ENCODE measurements around the gene PDSS1. TPM values are rescaled to one million over a fixed set of nuclear protein-coding genes. Genes with fewer than 3 reads are reported as not detected.

The PDSS1 gene
- total and polyA plus RNA-seq, 4 experiments from 2014 or later = 2.5 to 4.5 (median 3.2) TPM

- Histone ChIP-seq H3K27me3 (ENCODE audit: insufficient read depth, low read length) (no peaks in the 10 kb centered on the region), H3K9me3 (ENCODE audit: control insufficient read depth in 1 of 2, low read length in 2 of 2) (no peaks in the 10 kb centered on the region), H3K4me1 (ENCODE audit: insufficient read depth, low read length) (peaks cover 19% of the 10 kb centered on the region), H3K36me3 (ENCODE audit: insufficient read depth, low read length) (no peaks in the 10 kb centered on the region), H3K4me3 (ENCODE audit: low read length in 2 of 2) (no peak overlapping the region), H3K27ac (ENCODE audit: low read depth, low read length) (no peak overlapping the region)
- peaks cover 20 to 26% (median 24%) of the 10 kb centered on the region in 4 donors for H3K4me1 Mint-ChIP-seq
- peaks cover 12 to 21% of the 10 kb centered on the region in 2 donors for H3K36me3 Mint-ChIP-seq
- no peak for DNase-seq
- intact Hi-C loops (cut with micrococcal nuclease) = no loop called here
- no peak overlapping the region for H3K4me3 Mint-ChIP-seq
- ChIA-PET POLR2A (ENCODE audit: partially characterized antibody) (no interaction called here), CTCF (ENCODE audit: partially characterized antibody) (interaction anchor here (1.6 kb wide), 1 partner anchor 9 kb away, joined by 13 read pairs; no protein-coding TSS in a partner anchor)
- H3K27me3 Mint-ChIP-seq = no peaks in the 10 kb centered on the region
- H3K27ac Mint-ChIP-seq = peak overlapping the region in 2 of 7 donors; percentile 27 to 82
- H3K9me3 Mint-ChIP-seq = no peaks in the 10 kb centered on the region
These were observed 37.9 kb downstream of the PDSS1 start for GRCh38 chr10:26735435-26735834.

DNA sequence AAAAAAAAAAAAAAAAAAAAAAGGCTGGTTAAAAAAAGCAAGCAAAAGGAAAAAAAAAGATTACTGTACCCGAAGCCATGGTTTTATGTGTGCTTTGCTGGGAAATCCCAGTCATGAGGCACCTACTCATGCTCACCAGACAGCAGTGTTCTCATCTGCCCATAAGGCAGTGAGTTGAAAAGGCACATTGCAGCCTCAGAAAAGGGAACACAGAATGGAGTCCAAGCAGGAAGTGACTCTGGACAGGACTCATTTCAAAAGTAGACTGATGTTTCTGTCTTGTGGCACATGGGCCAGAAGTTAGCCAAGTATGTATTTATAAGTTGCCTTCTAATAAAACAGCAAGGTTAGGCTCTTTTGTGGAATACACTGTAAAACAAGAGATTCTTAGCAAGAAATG, 40.2 kb downstream of the PDSS1 start:
- Histone ChIP-seq H3K27me3 (ENCODE audit: insufficient read depth, low read length) (no peaks in the 10 kb centered on the region), H3K36me3 (ENCODE audit: insufficient read depth, low read length) (peaks cover 3% of the 10 kb centered on the region), H3K27ac (ENCODE audit: low read depth, low read length) (no peak overlapping the region), H3K9me3 (ENCODE audit: control insufficient read depth in 1 of 2, low read length in 2 of 2) (no peaks in the 10 kb centered on the region), H3K4me1 (ENCODE audit: insufficient read depth, low read length) (peaks cover 19% of the 10 kb centered on the region), H3K4me3 (ENCODE audit: low read length in 2 of 2) (no peak overlapping the region)
- POLR2A ChIA-PET (ENCODE audit: partially characterized antibody) = no interaction called here
- intact Hi-C loops (cut with micrococcal nuclease) = no loop called here
- CTCF ChIA-PET (ENCODE audit: partially characterized antibody) = no interaction called here
- H3K9me3 Mint-ChIP-seq = no peaks in the 10 kb centered on the region
- DNase-seq = peak in 2 of 5 donors; percentile 12 to 53
- peak overlapping the region in 1 of 8 donors; percentile 39 for H3K4me3 Mint-ChIP-seq
- H3K36me3 Mint-ChIP-seq = peaks cover 14 to 29% of the 10 kb centered on the region in 2 donors
- H3K27ac Mint-ChIP-seq = peak overlapping the region; percentile 62 to 83 (median 78)
- peaks cover 26 to 36% (median 31%) of the 10 kb centered on the region in 4 donors for H3K4me1 Mint-ChIP-seq
- H3K27me3 Mint-ChIP-seq = no peaks in the 10 kb centered on the region

DNA sequence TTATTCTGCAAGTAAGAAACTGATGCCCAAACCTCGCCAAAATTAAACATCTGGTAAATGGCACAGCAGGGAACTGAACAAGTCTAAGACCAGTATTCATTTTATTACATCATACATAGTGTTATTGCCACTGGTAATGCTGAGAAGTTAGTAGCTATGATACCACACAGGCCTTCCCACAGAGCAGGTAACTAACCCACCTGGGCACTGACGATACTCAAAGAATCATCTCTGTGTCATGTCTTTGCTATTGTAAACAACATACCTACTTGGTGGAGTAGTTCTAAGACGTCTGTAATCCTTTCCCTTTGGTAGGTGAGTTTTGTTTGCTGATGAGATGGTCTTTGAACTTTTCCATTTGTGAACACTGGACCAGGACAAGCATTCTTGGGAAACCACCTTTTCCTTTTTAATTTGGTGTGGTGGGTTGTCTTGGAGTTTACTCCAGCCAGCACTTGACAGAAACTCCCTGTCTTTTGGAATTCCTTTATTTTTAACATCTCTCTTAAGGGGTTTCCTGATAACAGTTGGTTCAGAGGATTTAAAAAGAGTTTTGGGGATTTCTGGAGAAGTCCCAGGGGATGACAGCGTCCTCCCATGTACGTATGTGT, 40.9 kb downstream of the PDSS1 start:
- H3K36me3 ChIP-seq (ENCODE audit: insufficient read depth, low read length) = peaks cover 5% of the 10 kb centered on the region
- peaks cover 26 to 36% (median 31%) of the 10 kb centered on the region in 4 donors for H3K4me1 Mint-ChIP-seq
- H3K4me3 ChIP-seq (ENCODE audit: low read length in 2 of 2) = no peak overlapping the region
- no peaks in the 10 kb centered on the region for H3K27me3 ChIP-seq (ENCODE audit: insufficient read depth, low read length)
- H3K4me1 ChIP-seq (ENCODE audit: insufficient read depth, low read length) = peaks cover 19% of the 10 kb centered on the region
- no peak overlapping the region for H3K4me3 Mint-ChIP-seq
- H3K9me3 Mint-ChIP-seq = no peaks in the 10 kb centered on the region
- intact Hi-C loops (cut with micrococcal nuclease) = no loop called here
- ChIA-PET POLR2A (ENCODE audit: partially characterized antibody) (no interaction called here), CTCF (ENCODE audit: partially characterized antibody) (no interaction called here)
- peak overlapping the region; percentile 59 to 92 (median 78) for H3K27ac Mint-ChIP-seq
- peaks cover 14 to 36% of the 10 kb centered on the region in 2 donors for H3K36me3 Mint-ChIP-seq
- peak in 3 of 5 donors; percentile 19 to 55 (median 24) for DNase-seq
- H3K9me3 ChIP-seq (ENCODE audit: control insufficient read depth in 1 of 2, low read length in 2 of 2) = no peaks in the 10 kb centered on the region
- no peaks in the 10 kb centered on the region for H3K27me3 Mint-ChIP-seq
- no peak overlapping the region for H3K27ac ChIP-seq (ENCODE audit: low read depth, low read length)

- intact Hi-C loops (cut with micrococcal nuclease) = no loop called here
- no peak for DNase-seq
- no peak overlapping the region for H3K27ac ChIP-seq (ENCODE audit: low read depth, low read length)
- H3K4me1 ChIP-seq (ENCODE audit: insufficient read depth, low read length) = peaks cover 19% of the 10 kb centered on the region
- no peaks in the 10 kb centered on the region for H3K27me3 ChIP-seq (ENCODE audit: insufficient read depth, low read length)
- Mint-ChIP-seq H3K4me3 (peak overlapping the region in 7 of 8 donors; percentile 5 to 55 (median 26)), H3K27me3 (no peaks in the 10 kb centered on the region), H3K36me3 (peaks cover 21 to 42% of the 10 kb centered on the region in 2 donors), H3K4me1 (peaks cover 26 to 36% (median 32%) of the 10 kb centered on the region in 4 donors), H3K27ac (peak overlapping the region; percentile 65 to 92 (median 81)), H3K9me3 (no peaks in the 10 kb centered on the region)
- ChIA-PET CTCF (ENCODE audit: partially characterized antibody) (interaction anchor here (3.1 kb wide), 1 partner anchor 12 kb away, joined by 18 read pairs; no protein-coding TSS in a partner anchor), POLR2A (ENCODE audit: partially characterized antibody) (interaction anchor here (1.8 kb wide), 1 partner anchor 13 kb away, joined by 5 read pairs; no protein-coding TSS in a partner anchor)
- no peak overlapping the region for H3K4me3 ChIP-seq (ENCODE audit: low read length in 2 of 2)
- H3K36me3 ChIP-seq (ENCODE audit: insufficient read depth, low read length) = peaks cover 5% of the 10 kb centered on the region
- H3K9me3 ChIP-seq (ENCODE audit: control insufficient read depth in 1 of 2, low read length in 2 of 2) = no peaks in the 10 kb centered on the region
These were observed 41.6 kb downstream of the PDSS1 start for GRCh38 chr10:26739071-26739631.

- peaks cover 19% of the 10 kb centered on the region for H3K4me1 ChIP-seq (ENCODE audit: insufficient read depth, low read length)
- no peaks in the 10 kb centered on the region for H3K9me3 ChIP-seq (ENCODE audit: control insufficient read depth in 1 of 2, low read length in 2 of 2)
- no peak overlapping the region for H3K4me3 ChIP-seq (ENCODE audit: low read length in 2 of 2)
- CTCF ChIA-PET (ENCODE audit: partially characterized antibody) = interaction anchor here (0.7 to 3.1 kb wide), 2 partner anchors 15 to 20 kb away, joined by 3 to 18 read pairs; no protein-coding TSS in a partner anchor
- no peaks in the 10 kb centered on the region for H3K27me3 Mint-ChIP-seq
- no peaks in the 10 kb centered on the region for H3K27me3 ChIP-seq (ENCODE audit: insufficient read depth, low read length)
- no peak overlapping the region for H3K27ac ChIP-seq (ENCODE audit: low read depth, low read length)
- POLR2A ChIA-PET (ENCODE audit: partially characterized antibody) = no interaction called here
- peak overlapping the region in 3 of 7 donors; percentile 17 to 74 (median 50) for H3K27ac Mint-ChIP-seq
- DNase-seq = no peak
- H3K4me3 Mint-ChIP-seq = no peak overlapping the region
- H3K36me3 ChIP-seq (ENCODE audit: insufficient read depth, low read length) = peaks cover 5% of the 10 kb centered on the region
- H3K9me3 Mint-ChIP-seq = no peaks in the 10 kb centered on the region
- H3K36me3 Mint-ChIP-seq = peaks cover 23 to 47% of the 10 kb centered on the region in 2 donors
- H3K4me1 Mint-ChIP-seq = peaks cover 28 to 36% (median 33%) of the 10 kb centered on the region in 4 donors
- intact Hi-C loops (cut with micrococcal nuclease) = no loop called here
These were observed 43.9 kb downstream of the PDSS1 start for GRCh38 chr10:26741368-26741767.

GRCh38 chr10:26743091-26743490, 45.6 kb downstream of the PDSS1 start:
- Mint-ChIP-seq H3K27ac (peak overlapping the region in 1 of 7 donors; percentile 74), H3K27me3 (no peaks in the 10 kb centered on the region), H3K4me1 (peaks cover 24 to 30% (median 27%) of the 10 kb centered on the region in 4 donors), H3K4me3 (no peak overlapping the region), H3K9me3 (no peaks in the 10 kb centered on the region), H3K36me3 (peaks cover 23 to 54% of the 10 kb centered on the region in 2 donors)
- no peak for DNase-seq
- Histone ChIP-seq H3K4me3 (ENCODE audit: low read length in 2 of 2) (no peak overlapping the region), H3K9me3 (ENCODE audit: control insufficient read depth in 1 of 2, low read length in 2 of 2) (no peaks in the 10 kb centered on the region), H3K4me1 (ENCODE audit: insufficient read depth, low read length) (peaks cover 14% of the 10 kb centered on the region), H3K27ac (ENCODE audit: low read depth, low read length) (no peak overlapping the region), H3K36me3 (ENCODE audit: insufficient read depth, low read length) (peaks cover 9% of the 10 kb centered on the region), H3K27me3 (ENCODE audit: insufficient read depth, low read length) (no peaks in the 10 kb centered on the region)
- ChIA-PET CTCF (ENCODE audit: partially characterized antibody) (no interaction called here), POLR2A (ENCODE audit: partially characterized antibody) (no interaction called here)
- intact Hi-C loops (cut with micrococcal nuclease) = no loop called here

DNA sequence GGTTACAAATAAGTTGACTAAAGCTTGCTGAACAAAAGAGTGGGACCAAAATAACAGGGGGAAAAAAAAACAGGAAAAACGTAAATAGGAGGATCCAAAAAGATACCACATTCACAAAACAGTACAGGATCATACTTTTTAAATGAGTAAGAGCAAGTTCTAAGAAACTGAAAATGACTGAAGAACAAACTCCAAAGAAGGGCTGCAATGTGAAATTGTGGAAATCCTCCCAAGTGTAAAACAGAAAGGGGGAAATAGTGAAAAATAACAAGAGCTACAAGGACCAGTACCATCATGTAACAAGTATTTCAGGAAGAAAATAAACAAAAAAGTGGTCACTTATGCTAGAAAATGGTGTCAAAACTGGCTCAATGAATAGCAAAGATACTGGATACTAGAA, 46.3 kb downstream of the PDSS1 start:
- H3K4me1 Mint-ChIP-seq = peaks cover 21 to 24% (median 22%) of the 10 kb centered on the region in 4 donors

More for the DNA sequence above, 46.3 kb downstream of the PDSS1 start:
- Histone ChIP-seq H3K4me3 (ENCODE audit: low read length in 2 of 2) (no peak overlapping the region), H3K9me3 (ENCODE audit: control insufficient read depth in 1 of 2, low read length in 2 of 2) (no peaks in the 10 kb centered on the region), H3K36me3 (ENCODE audit: insufficient read depth, low read length) (peaks cover 9% of the 10 kb centered on the region), H3K27ac (ENCODE audit: low read depth, low read length) (no peak overlapping the region), H3K27me3 (ENCODE audit: insufficient read depth, low read length) (no peaks in the 10 kb centered on the region), H3K4me1 (ENCODE audit: insufficient read depth, low read length) (peaks cover 6% of the 10 kb centered on the region)
- H3K4me3 Mint-ChIP-seq = no peak overlapping the region
- ChIA-PET CTCF (ENCODE audit: partially characterized antibody) (no interaction called here), POLR2A (ENCODE audit: partially characterized antibody) (no interaction called here)
- peaks cover 23 to 57% of the 10 kb centered on the region in 2 donors for H3K36me3 Mint-ChIP-seq
- no peaks in the 10 kb centered on the region for H3K9me3 Mint-ChIP-seq
- peak overlapping the region in 3 of 7 donors; percentile 14 to 80 (median 47) for H3K27ac Mint-ChIP-seq
- intact Hi-C loops (cut with micrococcal nuclease) = no loop called here
- no peaks in the 10 kb centered on the region for H3K27me3 Mint-ChIP-seq
- DNase-seq = no peak
